ENCODE measurements around the gene MCC.

Gene MCC

GRCh38 chr5:113061846-113062780 is 426.1 kb downstream of the MCC start:
- H4K20me1 ChIP-seq (ENCODE audit: low read depth, low read length) = no peaks in the 10 kb centered on the region
- H2AFZ ChIP-seq (ENCODE audit: low read depth, low read length, severe bottlenecking) = no peak overlapping the region
- TF ChIP-seq CTCF (IDR thresholded peaks at IDR 0.05; ENCODE audit: insufficient read depth, low read length, poor library complexity, severe bottlenecking) = no peak
- no peak for TF ChIP-seq EZH2phosphoT487 (conservative IDR thresholded peaks at IDR 0.05; ENCODE audit: low read length)
- no peak overlapping the region for H3K4me3 ChIP-seq (ENCODE audit: insufficient read depth, low read length, poor library complexity, severe bottlenecking)
- no peak overlapping the region for H3K9ac ChIP-seq (ENCODE audit: low read length)
- H3K9me2 ChIP-seq (replicated peaks; ENCODE audit: insufficient read depth, low read length) = no peaks in the 10 kb centered on the region
- no peaks in the 10 kb centered on the region for H3K36me3 ChIP-seq (ENCODE audit: low read length)
- no peaks in the 10 kb centered on the region for H3K9me3 ChIP-seq (ENCODE audit: insufficient read depth, low read length)
- H3K27me3 ChIP-seq (ENCODE audit: low read length) = no peaks in the 10 kb centered on the region
- no peaks in the 10 kb centered on the region for H3K79me2 ChIP-seq (ENCODE audit: insufficient read depth, low read length)
- H3K4me2 ChIP-seq (ENCODE audit: low read depth, low read length, poor library complexity, severe bottlenecking) = no peak overlapping the region
- H3F3A ChIP-seq (ENCODE audit: insufficient read depth) = no peaks in the 10 kb centered on the region
- H3K27ac ChIP-seq (ENCODE audit: low read depth, low read length) = no peak overlapping the region

- H3K9ac ChIP-seq (ENCODE audit: low read length) = no peak overlapping the region
- H3K36me3 ChIP-seq (ENCODE audit: low read length) = no peaks in the 10 kb centered on the region
These were observed 427.7 kb downstream of the MCC start for GRCh38 chr5:113060408-113061025.

GRCh38 chr5:113059232-113060040 is 428.8 kb downstream of the MCC start:
- no peaks in the 10 kb centered on the region for H3K9me3 ChIP-seq (ENCODE audit: insufficient read depth, low read length)
- no peaks in the 10 kb centered on the region for H4K20me1 ChIP-seq (ENCODE audit: low read depth, low read length)
- no peak overlapping the region for H2AFZ ChIP-seq (ENCODE audit: low read depth, low read length, severe bottlenecking)
- no peaks in the 10 kb centered on the region for H3K79me2 ChIP-seq (ENCODE audit: insufficient read depth, low read length)
- no peak overlapping the region for H3K27ac ChIP-seq (ENCODE audit: low read depth, low read length)
- H3K4me3 ChIP-seq (ENCODE audit: insufficient read depth, low read length, poor library complexity, severe bottlenecking) = no peak overlapping the region
- H3K9me2 ChIP-seq (replicated peaks; ENCODE audit: insufficient read depth, low read length) = no peaks in the 10 kb centered on the region
- no peaks in the 10 kb centered on the region for H3K27me3 ChIP-seq (ENCODE audit: low read length)
- H3K9ac ChIP-seq (ENCODE audit: low read length) = no peak overlapping the region
- TF ChIP-seq EZH2phosphoT487 (conservative IDR thresholded peaks at IDR 0.05; ENCODE audit: low read length) (no peak), CTCF (IDR thresholded peaks at IDR 0.05; ENCODE audit: insufficient read depth, low read length, poor library complexity, severe bottlenecking) (no peak)
- H3K4me2 ChIP-seq (ENCODE audit: low read depth, low read length, poor library complexity, severe bottlenecking) = no peak overlapping the region
- no peaks in the 10 kb centered on the region for H3K36me3 ChIP-seq (ENCODE audit: low read length)
- no peaks in the 10 kb centered on the region for H3F3A ChIP-seq (ENCODE audit: insufficient read depth)

More at GRCh38 chr5:113060408-113061025, 427.7 kb downstream of the MCC start:
- Histone ChIP-seq H3K9me3 (ENCODE audit: insufficient read depth, low read length) (no peaks in the 10 kb centered on the region), H3F3A (ENCODE audit: insufficient read depth) (no peaks in the 10 kb centered on the region), H4K20me1 (ENCODE audit: low read depth, low read length) (no peaks in the 10 kb centered on the region), H3K9me2 (replicated peaks; ENCODE audit: insufficient read depth, low read length) (no peaks in the 10 kb centered on the region), H3K27ac (ENCODE audit: low read depth, low read length) (no peak overlapping the region), H3K79me2 (ENCODE audit: insufficient read depth, low read length) (no peaks in the 10 kb centered on the region), H3K4me3 (ENCODE audit: insufficient read depth, low read length, poor library complexity, severe bottlenecking) (no peak overlapping the region), H3K27me3 (ENCODE audit: low read length) (no peaks in the 10 kb centered on the region), H2AFZ (ENCODE audit: low read depth, low read length, severe bottlenecking) (no peak overlapping the region), H3K4me2 (ENCODE audit: low read depth, low read length, poor library complexity, severe bottlenecking) (no peak overlapping the region)
- no peak for TF ChIP-seq EZH2phosphoT487 (conservative IDR thresholded peaks at IDR 0.05; ENCODE audit: low read length)
- TF ChIP-seq CTCF (IDR thresholded peaks at IDR 0.05; ENCODE audit: insufficient read depth, low read length, poor library complexity, severe bottlenecking) = no peak
